DOHH2 (cell line): ENCODE results near the gene NRF1.

Source experiments
- H3F3A ChIP-seq: fragments of 200-600 bp; sonication (generic), shearing (Covaris generic); 2 replicates; pipeline ENCODE4 v1.6.0; 2016; ENCODE audit warnings: antibody characterized with exemption, mild to moderate bottlenecking; ENCODE audit not compliant: control insufficient read depth, insufficient read depth
- H3K27ac ChIP-seq: fragments of 200-600 bp; sonication (generic); 2 replicates; pipeline ENCODE4 v1.5.1; 2014; ENCODE audit warnings: low read depth, mild to moderate bottlenecking, low read length, moderate library complexity
- H3K27me3 ChIP-seq: fragments of 200-600 bp; sonication (generic); 2 replicates; pipeline ENCODE4 v1.6.1; 2014; ENCODE audit warnings: mild to moderate bottlenecking, low read length, mixed read lengths; ENCODE audit not compliant: control insufficient read depth
- H3K36me3 ChIP-seq: fragments of 200-600 bp; sonication (generic); 2 replicates; pipeline ENCODE4 v1.6.1; 2014; ENCODE audit warnings: mild to moderate bottlenecking, low read length, moderate library complexity, mixed read lengths; ENCODE audit not compliant: control insufficient read depth
- H3K4me1 ChIP-seq: fragments of 200-600 bp; sonication (generic); 2 replicates; pipeline ENCODE4 v1.6.1; 2014; ENCODE audit warnings: mild to moderate bottlenecking, low read length, mixed read lengths; ENCODE audit not compliant: control insufficient read depth
- H3K4me2 ChIP-seq: fragments of 200-600 bp; sonication (generic); 2 replicates; pipeline ENCODE4 v1.6.0; 2014; ENCODE audit warnings: mild to moderate bottlenecking, low read length, moderate library complexity
- H3K4me3 ChIP-seq: fragments of 200-600 bp; sonication (generic); 2 replicates; pipeline ENCODE4 v1.5.1; 2014; ENCODE audit warnings: mild to moderate bottlenecking, low read length, mixed read lengths
- H3K79me2 ChIP-seq: fragments of 200-600 bp; sonication (generic); 2 replicates; pipeline ENCODE4 v1.6.1; 2014; ENCODE audit warnings: mild to moderate bottlenecking, low read length, mixed read lengths; ENCODE audit not compliant: control insufficient read depth
- H3K9me2 ChIP-seq: fragments of 200-600 bp; sonication (generic); replicated peaks from 2 replicates; pipeline ENCODE4 v1.6.1; 2014; ENCODE audit warnings: mild to moderate bottlenecking, low read length, mixed read lengths; ENCODE audit not compliant: control insufficient read depth
- H3K9me3 ChIP-seq: fragments of 200-600 bp; sonication (generic); 2 replicates; pipeline ENCODE4 v1.6.1; 2014; ENCODE audit warnings: antibody characterized with exemption, low read length, mixed read lengths; ENCODE audit not compliant: control insufficient read depth, insufficient read depth
- H4K20me1 ChIP-seq: fragments of 200-600 bp; sonication (generic); 2 replicates; pipeline ENCODE4 v1.6.0; 2014; ENCODE audit warnings: low read depth, mild to moderate bottlenecking, antibody characterized with exemption, low read length, moderate library complexity; ENCODE audit not compliant: control insufficient read depth, insufficient read depth
- EZH2phosphoT487 ChIP-seq: fragments of 200-600 bp; sonication (generic); IDR thresholded peaks from 2 replicates; pipeline ENCODE4 v1.6.1; 2017; ENCODE audit warnings: borderline replicate concordance, mild to moderate bottlenecking, antibody characterized with exemption, low read length, moderate library complexity, mixed read lengths
- TF ChIP-seq, protein P1 (sequence below): fragments of 200-600 bp; sonication (generic); IDR thresholded peaks from one replicate; pipeline ENCODE4 v1.5.1; 2014; ENCODE audit warnings: antibody characterized with exemption, mild to moderate bottlenecking, low read depth, low read length; ENCODE audit not compliant: poor library complexity, severe bottlenecking

NRF1 gene

DNA sequence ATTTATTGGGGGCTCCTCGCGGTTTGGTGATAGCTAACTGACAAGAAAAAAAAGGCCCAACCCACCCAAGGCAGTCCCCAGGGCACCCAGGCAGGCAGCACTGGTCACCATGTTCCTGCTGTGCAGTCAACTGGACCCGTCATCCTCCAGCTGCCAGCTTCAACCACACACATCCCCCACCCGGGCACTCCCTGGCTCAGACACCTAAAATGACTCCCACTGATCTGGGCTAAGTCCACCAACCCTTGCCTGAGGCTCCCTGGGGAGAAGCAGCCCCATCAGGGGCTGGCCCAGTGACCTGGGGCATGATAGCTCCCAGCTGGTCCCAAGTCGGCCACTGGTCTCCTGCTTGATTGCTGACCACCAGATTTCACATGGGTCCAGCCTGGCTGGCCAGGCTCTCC, 161.8 kb downstream of the NRF1 start:
- TF ChIP-seq EZH2phosphoT487: no peak
- TF ChIP-seq, protein P1, sequence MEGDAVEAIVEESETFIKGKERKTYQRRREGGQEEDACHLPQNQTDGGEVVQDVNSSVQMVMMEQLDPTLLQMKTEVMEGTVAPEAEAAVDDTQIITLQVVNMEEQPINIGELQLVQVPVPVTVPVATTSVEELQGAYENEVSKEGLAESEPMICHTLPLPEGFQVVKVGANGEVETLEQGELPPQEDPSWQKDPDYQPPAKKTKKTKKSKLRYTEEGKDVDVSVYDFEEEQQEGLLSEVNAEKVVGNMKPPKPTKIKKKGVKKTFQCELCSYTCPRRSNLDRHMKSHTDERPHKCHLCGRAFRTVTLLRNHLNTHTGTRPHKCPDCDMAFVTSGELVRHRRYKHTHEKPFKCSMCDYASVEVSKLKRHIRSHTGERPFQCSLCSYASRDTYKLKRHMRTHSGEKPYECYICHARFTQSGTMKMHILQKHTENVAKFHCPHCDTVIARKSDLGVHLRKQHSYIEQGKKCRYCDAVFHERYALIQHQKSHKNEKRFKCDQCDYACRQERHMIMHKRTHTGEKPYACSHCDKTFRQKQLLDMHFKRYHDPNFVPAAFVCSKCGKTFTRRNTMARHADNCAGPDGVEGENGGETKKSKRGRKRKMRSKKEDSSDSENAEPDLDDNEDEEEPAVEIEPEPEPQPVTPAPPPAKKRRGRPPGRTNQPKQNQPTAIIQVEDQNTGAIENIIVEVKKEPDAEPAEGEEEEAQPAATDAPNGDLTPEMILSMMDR: no peak
- Histone ChIP-seq H3K36me3 (no peaks in the 10 kb centered on the region), H3K27me3 (peaks cover 35% of the 10 kb centered on the region), H4K20me1 (peaks cover 9% of the 10 kb centered on the region; the same call in 1 of the 2 replicates), H3K9me3 (no peaks in the 10 kb centered on the region), H3K4me1 (no peaks in the 10 kb centered on the region), H3K27ac (no peak overlapping the region), H3K79me2 (no peaks in the 10 kb centered on the region), H3K4me3 (no peak overlapping the region), H3F3A (no peaks in the 10 kb centered on the region), H3K4me2 (no peak overlapping the region), H3K9me2 (no peaks in the 10 kb centered on the region)

GRCh38 chr7:129773871-129774270, 162.4 kb downstream of the NRF1 start:
- peaks cover 41% of the 10 kb centered on the region for H3K27me3 ChIP-seq
- H3K9me3 ChIP-seq: no peaks in the 10 kb centered on the region
- H3K79me2 ChIP-seq: no peaks in the 10 kb centered on the region
- no peak overlapping the region for H3K4me3 ChIP-seq
- peaks cover 1% of the 10 kb centered on the region for H3K4me1 ChIP-seq
- TF ChIP-seq, protein P1: no peak
- no peaks in the 10 kb centered on the region for H3K9me2 ChIP-seq
- no peaks in the 10 kb centered on the region for H3F3A ChIP-seq
- no peak overlapping the region for H3K27ac ChIP-seq
- peaks cover 13% of the 10 kb centered on the region for H4K20me1 ChIP-seq
- H3K36me3 ChIP-seq: no peaks in the 10 kb centered on the region
- no peak overlapping the region for H3K4me2 ChIP-seq

DNA sequence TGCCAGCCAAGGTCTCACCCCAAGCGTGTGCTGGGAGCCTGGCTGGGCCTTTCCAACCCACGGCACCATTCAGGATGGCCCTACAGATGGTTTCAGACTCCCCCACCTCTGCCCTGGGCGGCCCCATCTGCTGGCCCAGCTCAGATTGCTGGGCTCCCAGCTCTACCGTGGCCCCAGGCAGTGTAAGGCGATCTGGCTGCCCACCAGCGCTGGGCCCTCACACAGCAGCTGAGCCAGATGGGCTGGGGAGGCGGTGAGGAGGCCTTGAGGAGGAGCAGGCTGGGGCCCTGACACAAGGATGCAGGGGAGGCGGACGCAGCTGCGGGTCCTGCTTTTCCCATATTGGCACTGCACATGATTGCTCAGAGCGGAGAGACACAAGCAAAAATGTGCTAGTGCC, 162.8 kb downstream of the NRF1 start:
- Histone ChIP-seq H3K9me2 (no peaks in the 10 kb centered on the region), H4K20me1 (peaks cover 14% of the 10 kb centered on the region), H3K4me1 (peaks cover 6% of the 10 kb centered on the region), H3F3A (no peaks in the 10 kb centered on the region), H3K4me3 (no peak overlapping the region), H3K36me3 (no peaks in the 10 kb centered on the region), H3K79me2 (no peaks in the 10 kb centered on the region), H3K4me2 (no peak overlapping the region), H3K27ac (no peak overlapping the region), H3K9me3 (no peaks in the 10 kb centered on the region), H3K27me3 (peaks cover 46% of the 10 kb centered on the region)
- no peak for TF ChIP-seq EZH2phosphoT487
- TF ChIP-seq, protein P1: no peak
